Stimulated activated CD8-positive, alpha-beta memory T cell treated with anti-CD3 and anti-CD28 coated beads, Interleukin-4, amount 100 ng/mL, for 24 hours (primary cell): Measurements from ENCODE around the gene VSIG10L.
A peak's percentile ranks its signal among the peaks of the same experiment; 100 is the strongest.

Experiments used
- DNase-seq: peaks from one replicate; pipeline ENCODE4 v3.0.0-alpha.2; 2020; ENCODE audit warnings: low read depth

VSIG10L gene

GRCh38 chr19:51365211-51365964 lies 23.4 kb upstream of the VSIG10L start:
- no peak for DNase-seq

- no peak for DNase-seq
These were observed 22.5 kb upstream of the VSIG10L start for GRCh38 chr19:51364200-51365106.

- DNase-seq: no peak
These were observed 19.3 kb upstream of the VSIG10L start for GRCh38 chr19:51361239-51361638.

- no peak for DNase-seq
These were observed 17.4 kb upstream of the VSIG10L start for GRCh38 chr19:51359294-51359693.

- no peak for DNase-seq
These were observed 16.0 kb upstream of the VSIG10L start for GRCh38 chr19:51357952-51358351.

- no peak for DNase-seq
These were observed 14.3 kb upstream of the VSIG10L start for GRCh38 chr19:51356159-51356801.

- no peak for DNase-seq
These were observed 12.8 kb upstream of the VSIG10L start for GRCh38 chr19:51354742-51355148.

GRCh38 chr19:51354103-51354741 lies 12.3 kb upstream of the VSIG10L start:
- DNase-seq: no peak

- no peak for DNase-seq
These were observed 10.9 kb upstream of the VSIG10L start for GRCh38 chr19:51352783-51353360.

GRCh38 chr19:51351266-51351990 lies 9.5 kb upstream of the VSIG10L start:
- DNase-seq: no peak

GRCh38 chr19:51347209-51347928 lies 5.4 kb upstream of the VSIG10L start:
- no peak for DNase-seq

GRCh38 chr19:51346742-51347141 lies 4.8 kb upstream of the VSIG10L start:
- DNase-seq: no peak

- no peak for DNase-seq
These were observed 3.2 kb upstream of the VSIG10L start for GRCh38 chr19:51345076-51345620.

GRCh38 chr19:51342631-51343569 lies 961 bp upstream of the VSIG10L start:
- DNase-seq: no peak

GRCh38 chr19:51341066-51341465 lies 873 bp downstream of the VSIG10L start:
- no peak for DNase-seq

GRCh38 chr19:51339687-51340656 lies 2.0 kb downstream of the VSIG10L start:
- DNase-seq: peak; percentile 95

GRCh38 chr19:51339313-51339686 lies 2.6 kb downstream of the VSIG10L start:
- no peak for DNase-seq
